K562 (cell line): ENCODE data around the gene FOCAD. TPM values are rescaled to one million over a fixed set of nuclear protein-coding genes. Genes with fewer than 3 reads are reported as not detected.

Experiments used
- ATAC-seq: fragments of 200-7000 bp; cut with Tn5 transposase; 3 replicates; pipeline ENCODE4 v1.9.1; 2020; ENCODE audit warnings: moderate library complexity
- BruUV-seq: library from RNA; stranded (reverse); fragments of 400-500 nt; replicated peaks from 2 replicates; lab custom pipeline; 2021; lab: Mats Ljungman, UMichigan
- CTCF ChIA-PET: fragments of 300-600 bp; formaldehyde crosslinking; extraction: SDS; loops from one replicate; lab custom pipeline; 2021; ENCODE audit warnings: low intra/inter-chr PET ratio; lab: Yijun Ruan, JAX
- POLR2A ChIA-PET: fragments of 300-600, 350-650 bp; sonication (Branson Sonifier 250); formaldehyde crosslinking; extraction: SDS; loops from one replicate; lab custom pipeline; 2021; ENCODE audit warnings: antibody characterized with exemption, inconsistent platforms; lab: Yijun Ruan, JAX
- DNase-seq, 4 experiments: peaks; one replicate each; pipeline versions ENCODE4 v3.0.0 to v3.0.0-alpha.2; 2011 to 2018; ENCODE audit warnings: low spot score in 3 of 4, mixed read lengths in 3 of 4; ENCODE audit errors: extremely low read depth in 1 of 4
- FAIRE-seq: peaks from 2 replicates; lab custom pipeline; 2011; peaks lifted over from hg19 to GRCh38; lab: Jason Lieb, UNC
- H2AFZ ChIP-seq: 2 replicates; pipeline ENCODE4 v1.6.0; 2011; ENCODE audit warnings: low read depth, low read length, control low read depth, inconsistent platforms
- H3K27ac ChIP-seq: fragments of 200-600 bp; 3 replicates; pipeline ENCODE4 v1.8.0; 2011; ENCODE audit warnings: low read depth, mild to moderate bottlenecking, control low read depth, inconsistent platforms, low read length, moderate library complexity, mixed read lengths; ENCODE audit errors: extremely low read depth
- H3K27me3 ChIP-seq, 2 experiments: fragments of 300-600 bp in 1 of 2; 2 replicates in 1 of 2; 3 replicates in 1 of 2; pipeline versions ENCODE4 v1.6.0 to v1.8.0; 2011; ENCODE audit warnings: inconsistent platforms in 2 of 2, low read length in 2 of 2, mild to moderate bottlenecking in 1 of 2, mixed read lengths in 1 of 2, moderate library complexity in 1 of 2; ENCODE audit not compliant: control insufficient read depth in 2 of 2, insufficient read depth in 2 of 2
- H3K36me3 ChIP-seq: fragments of 300-600 bp; 3 replicates; pipeline ENCODE4 v1.8.0; 2011; ENCODE audit warnings: mild to moderate bottlenecking, low read length, inconsistent platforms; ENCODE audit not compliant: control insufficient read depth, insufficient read depth
- H3K4me1 ChIP-seq, 2 experiments: fragments of 200-600 bp in 1 of 2; replicated peaks in 1 of 2; 2 replicates in 1 of 2; 3 replicates in 1 of 2; pipeline versions ENCODE4 v1.5.1 to v1.8.0; 2011; ENCODE audit warnings: inconsistent platforms in 2 of 2, low read length in 2 of 2, mild to moderate bottlenecking in 1 of 2, mixed read lengths in 1 of 2, moderate library complexity in 1 of 2; ENCODE audit not compliant: control insufficient read depth in 2 of 2, insufficient read depth in 2 of 2
- H3K4me2 ChIP-seq: 2 replicates; pipeline ENCODE4 v1.6.1; 2011; ENCODE audit warnings: low read length, control low read depth, inconsistent platforms, mixed read lengths; ENCODE audit not compliant: insufficient read depth
- H3K4me3 ChIP-seq: fragments of 200-600 bp; sonication (generic), shearing (Covaris generic); 2 replicates; pipeline ENCODE4 v1.5.1; 2016; ENCODE audit warnings: control low read depth, inconsistent platforms
- H3K79me2 ChIP-seq: fragments of 200-600 bp; 3 replicates; pipeline ENCODE4 v1.8.0; 2011; ENCODE audit warnings: low read length, inconsistent platforms; ENCODE audit not compliant: control insufficient read depth, insufficient read depth
- H3K9ac ChIP-seq, 2 experiments: 2 replicates each; pipeline versions ENCODE4 v1.6.0 to v1.6.1; 2011; ENCODE audit warnings: low read depth in 2 of 2, low read length in 2 of 2, control low read depth in 1 of 2, inconsistent platforms in 1 of 2, mild to moderate bottlenecking in 1 of 2, mixed read lengths in 1 of 2; ENCODE audit not compliant: insufficient read depth in 1 of 2
- H3K9me1 ChIP-seq: one replicate; pipeline ENCODE4 v1.6.0; 2011; ENCODE audit warnings: inconsistent platforms, mild to moderate bottlenecking, low read length, moderate library complexity; ENCODE audit not compliant: control insufficient read depth, insufficient read depth
- H3K9me3 ChIP-seq: replicated peaks from 2 replicates; pipeline ENCODE4 v1.5.1; 2011; ENCODE audit warnings: low read depth, low read length, inconsistent platforms; ENCODE audit not compliant: control insufficient read depth, insufficient read depth
- H4K20me1 ChIP-seq: replicated peaks from 2 replicates; pipeline ENCODE4 v1.6.1; 2011; ENCODE audit warnings: low read length, inconsistent platforms, mixed read lengths; ENCODE audit not compliant: control insufficient read depth, insufficient read depth
- FOXP1 ChIP-seq: sonication (generic); formaldehyde crosslinking; IDR thresholded peaks from 2 replicates; pipeline ENCODE4 v1.8.0; 2022; ENCODE audit warnings: mild to moderate bottlenecking, missing genetic modification reagents
- FUS ChIP-seq: fragments of 200-400 bp; formaldehyde crosslinking; optimal IDR thresholded peaks from 2 replicates; pipeline ENCODE3; 2017; ENCODE audit warnings: low read depth, low read length
- MAFG ChIP-seq: fragments of 450-650 bp; conservative IDR thresholded peaks from 2 replicates; pipeline ENCODE4 v1.6.1; 2016; ENCODE audit warnings: missing genetic modification characterization, missing compliant biosample characterization
- NCOA6 ChIP-seq: fragments of 450-650 bp; IDR thresholded peaks from 2 replicates; pipeline ENCODE4 v1.6.1; 2017; ENCODE audit warnings: mild to moderate bottlenecking
- REST ChIP-seq, 2 experiments: fragments of 450-650 bp; formaldehyde crosslinking in 1 of 2; IDR thresholded peaks; 2 replicates each; pipeline versions ENCODE4 v1.4.0 to v1.6.1; 2014 to 2020; ENCODE audit warnings: mild to moderate bottlenecking in 2 of 2, borderline replicate concordance in 1 of 2, low read depth in 1 of 2
- SPI1 ChIP-seq: IDR thresholded peaks from 2 replicates; pipeline ENCODE4 v1.6.1; 2011; ENCODE audit warnings: low read depth, low read length, control low read depth, borderline replicate concordance
- TEAD4 ChIP-seq, 2 experiments: sonication (generic) in 1 of 2; formaldehyde crosslinking in 1 of 2; IDR thresholded peaks; 2 replicates each; pipeline versions ENCODE4 v1.6.1 to v1.8.0; 2012 to 2022; ENCODE audit warnings: borderline replicate concordance in 1 of 2, inconsistent platforms in 1 of 2, low read length in 1 of 2, mild to moderate bottlenecking in 1 of 2, missing genetic modification reagents in 1 of 2
- THAP7 ChIP-seq: fragments of 250-450 bp; sonication (Bioruptor Pico); IDR thresholded peaks from 2 replicates; pipeline ENCODE4 v1.5.0; 2021
- ZNF431 ChIP-seq: sonication (generic); formaldehyde crosslinking; IDR thresholded peaks from 2 replicates; pipeline ENCODE4 v1.8.0; 2022; ENCODE audit warnings: mild to moderate bottlenecking, missing genetic modification reagents
- WGBS: fragments of 100-300 bp; shearing (Covaris generic); methylation state at CpG from one replicate; pipeline ENCODE4 v1.1.6; 2016; ENCODE audit warnings: low coverage, mixed read lengths; ENCODE audit not compliant: insufficient coverage; ENCODE audit errors: missing lambda C conversion rate; 5-methylcytosine and 5-hydroxymethylcytosine counted together
- in situ Hi-C: fragments of 300-500 bp; cut with MboI; formaldehyde crosslinking; loops from 4 replicates; pipeline ENCODE4 v1.15.0; 2018; ENCODE audit warnings: inconsistent platforms, mixed read lengths
- intact Hi-C: fragments of 100-400 bp; cut with micrococcal nuclease; formaldehyde crosslinking; loops from 2 replicates; pipeline ENCODE4 v1.14.2; 2022
- polyA plus RNA-seq, 8 experiments: library from polyadenylated mRNA; depleted of rRNA in 4 of 8; stranded (reverse) in 5 of 8; unstranded in 3 of 8; fragments of >200 nt; fragmentation: Nextera tagmentation in 2 of 8; fragmentation: Illumina TruSeq in 1 of 8; extraction: Ambion mirVana in 2 of 8; extraction: Trizol in 1 of 8; gene quantifications; 2 replicates each; pipeline versions ENCODE4 v1.2.1 to v1.2.3, GENCODE V29; 2011 to 2014; ENCODE audit warnings: inconsistent platforms in 1 of 8, missing spikeins in 1 of 8
- total RNA-seq, 7 experiments: library from RNA; depleted of rRNA in 6 of 7; stranded (reverse); fragments of >200 nt in 6 of 7; fragmentation: Illumina TruSeq in 2 of 7; extraction: Trizol in 2 of 7; gene quantifications; 2 replicates each; pipeline versions ENCODE4 v1.2.1 to v1.2.3, GENCODE V29; 2011 to 2021; ENCODE audit warnings: low replicate concordance in 1 of 7
- TF ChIP-seq, protein P1 (sequence below): fragments of 450-650 bp; IDR thresholded peaks from 2 replicates; pipeline ENCODE4 v1.6.1; 2018; ENCODE audit not compliant: partially characterized antibody

Gene FOCAD
- total and polyA plus RNA-seq, 9 of the 15 experiments (the other 6 are each of a cell fraction or from before 2014, with no cell fraction given) = 0.13 to 2.4 (median 1.6) TPM

DNA sequence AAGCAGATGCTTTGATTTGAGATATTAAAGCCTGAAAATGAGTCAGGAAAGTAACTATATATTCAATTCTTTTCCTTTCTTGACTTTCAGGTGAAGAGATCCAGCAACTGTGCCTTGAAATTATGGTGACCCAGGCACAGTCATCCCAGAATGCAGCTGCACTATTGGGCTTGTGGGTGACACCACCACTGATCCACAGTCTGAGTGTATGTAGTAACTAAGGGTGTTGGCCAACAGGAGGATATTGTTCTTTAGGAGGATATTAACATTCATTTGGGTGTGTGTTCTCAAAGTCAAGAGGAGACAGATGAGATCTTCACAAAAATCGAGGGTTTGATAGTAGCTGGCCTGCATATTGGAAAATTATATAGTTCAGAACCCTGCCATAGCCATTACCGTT lies 294.2 kb downstream of the FOCAD start:
- in situ Hi-C loops = no loop called here
- WGBS = no CpG with 5 or more reads among the region's 2 CpGs
- TF ChIP-seq, protein P1, sequence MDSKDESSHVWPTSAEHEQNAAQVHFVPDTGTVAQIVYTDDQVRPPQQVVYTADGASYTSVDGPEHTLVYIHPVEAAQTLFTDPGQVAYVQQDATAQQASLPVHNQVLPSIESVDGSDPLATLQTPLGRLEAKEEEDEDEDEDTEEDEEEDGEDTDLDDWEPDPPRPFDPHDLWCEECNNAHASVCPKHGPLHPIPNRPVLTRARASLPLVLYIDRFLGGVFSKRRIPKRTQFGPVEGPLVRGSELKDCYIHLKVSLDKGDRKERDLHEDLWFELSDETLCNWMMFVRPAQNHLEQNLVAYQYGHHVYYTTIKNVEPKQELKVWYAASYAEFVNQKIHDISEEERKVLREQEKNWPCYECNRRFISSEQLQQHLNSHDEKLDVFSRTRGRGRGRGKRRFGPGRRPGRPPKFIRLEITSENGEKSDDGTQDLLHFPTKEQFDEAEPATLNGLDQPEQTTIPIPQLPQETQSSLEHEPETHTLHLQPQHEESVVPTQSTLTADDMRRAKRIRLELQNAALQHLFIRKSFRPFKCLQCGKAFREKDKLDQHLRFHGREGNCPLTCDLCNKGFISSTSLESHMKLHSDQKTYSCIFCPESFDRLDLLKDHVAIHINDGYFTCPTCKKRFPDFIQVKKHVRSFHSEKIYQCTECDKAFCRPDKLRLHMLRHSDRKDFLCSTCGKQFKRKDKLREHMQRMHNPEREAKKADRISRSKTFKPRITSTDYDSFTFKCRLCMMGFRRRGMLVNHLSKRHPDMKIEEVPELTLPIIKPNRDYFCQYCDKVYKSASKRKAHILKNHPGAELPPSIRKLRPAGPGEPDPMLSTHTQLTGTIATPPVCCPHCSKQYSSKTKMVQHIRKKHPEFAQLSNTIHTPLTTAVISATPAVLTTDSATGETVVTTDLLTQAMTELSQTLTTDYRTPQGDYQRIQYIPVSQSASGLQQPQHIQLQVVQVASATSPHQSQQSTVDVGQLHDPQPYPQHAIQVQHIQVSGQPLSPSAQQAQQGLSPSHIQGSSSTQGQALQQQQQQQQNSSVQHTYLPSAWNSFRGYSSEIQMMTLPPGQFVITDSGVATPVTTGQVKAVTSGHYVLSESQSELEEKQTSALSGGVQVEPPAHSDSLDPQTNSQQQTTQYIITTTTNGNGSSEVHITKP = no peak
- TF ChIP-seq TEAD4 (IDR thresholded peaks at IDR 0.05; ENCODE audit: low read length) = no peak
- TF ChIP-seq TEAD4 (CRISPR knock-in tag; IDR thresholded peaks at IDR 0.05; ENCODE audit: borderline replicate concordance) = no peak
- TF ChIP-seq ZNF431 = no peak
- TF ChIP-seq THAP7 (CRISPR knock-in tag) = no peak
- no peak for TF ChIP-seq REST (IDR thresholded peaks at IDR 0.05; ENCODE audit: borderline replicate concordance)
- no peak for TF ChIP-seq REST (CRISPR knock-in tag; IDR thresholded peaks at IDR 0.05; ENCODE audit: low read depth)
- no peak for TF ChIP-seq FUS
- TF ChIP-seq NCOA6 = no peak
- no peak for TF ChIP-seq MAFG (tag)
- TF ChIP-seq FOXP1 = no peak
- TF ChIP-seq SPI1 = no peak

More for the DNA sequence above, 294.2 kb downstream of the FOCAD start:
- POLR2A ChIA-PET = no interaction called here
- no peak overlapping the region for H3K27ac ChIP-seq
- H3K4me3 ChIP-seq = no peak overlapping the region
- CTCF ChIA-PET = no interaction called here
- DNase-seq = no peak
- H2AFZ ChIP-seq = no peak overlapping the region
- no peaks in the 10 kb centered on the region for H3K9me3 ChIP-seq
- H3K9ac ChIP-seq = no peak overlapping the region
- BruUV-seq = no TSS peak
- no peaks in the 10 kb centered on the region for H3K36me3 ChIP-seq
- intact Hi-C loops = no loop called here
- no peak for FAIRE-seq
- ATAC-seq = no peak
- no peak overlapping the region for H3K4me2 ChIP-seq
- H3K9me1 ChIP-seq = no peaks in the 10 kb centered on the region
- H3K27me3 ChIP-seq = no peaks in the 10 kb centered on the region
- no peaks in the 10 kb centered on the region for H4K20me1 ChIP-seq
- H3K4me1 ChIP-seq = no peaks in the 10 kb centered on the region
- H3K79me2 ChIP-seq = no peaks in the 10 kb centered on the region
